ENCODE results near the gene PFKFB3.
"Not testable (repeated sequence)": the region's sequence is repeated elsewhere in the genome, so short reads cannot be mapped to it uniquely, and the experiment has no call there.

GRCh38 chr10:6190033-6190432 lies 12.7 kb upstream of the PFKFB3 start:
- not testable (repeated sequence) for TF ChIP-seq CTCF, POLR2A (IDR thresholded peaks at IDR 0.05)

Data from adrenal gland (tissue), 5 donors.